H9 (cell line): ENCODE measurements around the gene RAD50. TPM values are rescaled to one million over a fixed set of nuclear protein-coding genes. Genes with fewer than 3 reads are reported as not detected.

Source experiments
- DNase-seq: peaks from one replicate; pipeline ENCODE4 v3.0.0-alpha.2; 2017
- H2AFZ ChIP-seq: one replicate; pipeline ENCODE4 v1.6.1; 2013; ENCODE audit warnings: mild to moderate bottlenecking, low read length, control low read depth, moderate library complexity
- H2AK5ac ChIP-seq: 2 replicates; pipeline ENCODE4 v1.6.1; 2013; ENCODE audit warnings: low read length, control low read depth, mixed read lengths; ENCODE audit not compliant: insufficient read length
- H2BK120ac ChIP-seq: one replicate; pipeline ENCODE4 v1.6.1; 2013; ENCODE audit warnings: low read depth, mild to moderate bottlenecking, low read length, control low read depth, inconsistent platforms; ENCODE audit not compliant: poor library complexity, severe bottlenecking
- H2BK12ac ChIP-seq: 2 replicates; pipeline ENCODE4 v1.6.1; 2013; ENCODE audit warnings: low read length, control low read depth, mixed read lengths, low read depth; ENCODE audit not compliant: insufficient read length
- H2BK15ac ChIP-seq: 2 replicates; pipeline ENCODE4 v1.6.1; 2013; ENCODE audit warnings: low read depth, low read length, control low read depth
- H2BK20ac ChIP-seq: one replicate; pipeline ENCODE4 v1.6.1; 2013; ENCODE audit warnings: low read depth, mild to moderate bottlenecking, low read length, control low read depth, inconsistent platforms; ENCODE audit not compliant: poor library complexity, severe bottlenecking
- H2BK5ac ChIP-seq: 2 replicates; pipeline ENCODE4 v1.6.1; 2013; ENCODE audit warnings: low read length, control low read depth, mixed read lengths; ENCODE audit not compliant: insufficient read length
- H3K14ac ChIP-seq: 2 replicates; pipeline ENCODE4 v1.6.1; 2013; ENCODE audit warnings: low read length, control low read depth; ENCODE audit not compliant: insufficient read depth
- H3K18ac ChIP-seq: 2 replicates; pipeline ENCODE4 v1.6.1; 2013; ENCODE audit warnings: low read depth, mild to moderate bottlenecking, mixed read lengths, low read length, control low read depth; ENCODE audit not compliant: insufficient read length
- H3K23ac ChIP-seq: 2 replicates; pipeline ENCODE4 v1.6.1; 2013; ENCODE audit warnings: low read length, control low read depth, mixed read lengths, low read depth; ENCODE audit not compliant: insufficient read length
- H3K23me2 ChIP-seq: 2 replicates; pipeline ENCODE4 v1.6.1; 2013; ENCODE audit warnings: low read depth, mild to moderate bottlenecking, mixed read lengths, low read length, control low read depth; ENCODE audit not compliant: insufficient read length, poor library complexity, severe bottlenecking
- H3K27ac ChIP-seq: 2 replicates; pipeline ENCODE4 v1.5.1; 2013; ENCODE audit warnings: low read length, control low read depth, mixed read lengths, low read depth; ENCODE audit not compliant: insufficient read length
- H3K27me3 ChIP-seq: 2 replicates; pipeline ENCODE4 v1.6.1; 2013; ENCODE audit warnings: low read length, control low read depth, inconsistent platforms; ENCODE audit not compliant: insufficient read depth
- H3K4ac ChIP-seq: 2 replicates; pipeline ENCODE4 v1.6.1; 2013; ENCODE audit warnings: low read depth, mild to moderate bottlenecking, control low read depth, inconsistent platforms, low read length, moderate library complexity
- H3K4me1 ChIP-seq: 2 replicates; pipeline ENCODE4 v1.6.1; 2013; ENCODE audit warnings: low read length, control low read depth, inconsistent platforms; ENCODE audit not compliant: insufficient read depth
- H3K4me2 ChIP-seq: 2 replicates; pipeline ENCODE4 v1.6.1; 2013; ENCODE audit warnings: low read length, control low read depth, mixed read lengths; ENCODE audit not compliant: insufficient read length, insufficient read depth
- H3K56ac ChIP-seq: 2 replicates; pipeline ENCODE4 v1.6.1; 2013; ENCODE audit warnings: low read depth, mild to moderate bottlenecking, mixed read lengths, low read length, control low read depth; ENCODE audit not compliant: insufficient read length
- H3K79me1 ChIP-seq: 2 replicates; pipeline ENCODE4 v1.6.1; 2013; ENCODE audit warnings: low read depth, mild to moderate bottlenecking, moderate library complexity, low read length, control low read depth, inconsistent platforms; ENCODE audit not compliant: insufficient read depth, poor library complexity, severe bottlenecking
- H3K79me2 ChIP-seq: 2 replicates; pipeline ENCODE4 v1.6.1; 2013; ENCODE audit warnings: low read length, control low read depth, inconsistent platforms; ENCODE audit not compliant: insufficient read depth
- H3K9ac ChIP-seq: 2 replicates; pipeline ENCODE4 v1.6.1; 2013; ENCODE audit warnings: low read length, control low read depth, mixed read lengths; ENCODE audit not compliant: insufficient read length; ENCODE audit errors: extremely low read depth
- H3K9me3 ChIP-seq: one replicate; pipeline ENCODE4 v1.6.1; 2013; ENCODE audit warnings: low read depth, low read length, inconsistent platforms; ENCODE audit not compliant: control insufficient read depth
- H3T11ph ChIP-seq: one replicate; pipeline ENCODE4 v1.6.1; 2013; ENCODE audit warnings: mild to moderate bottlenecking, low read length, control low read depth, inconsistent platforms
- H4K20me1 ChIP-seq: one replicate; pipeline ENCODE4 v1.6.1; 2013; ENCODE audit not compliant: control insufficient read depth, insufficient read length, insufficient read depth
- H4K5ac ChIP-seq: 2 replicates; pipeline ENCODE4 v1.6.1; 2013; ENCODE audit warnings: low read depth, mild to moderate bottlenecking, mixed read lengths, low read length, control low read depth; ENCODE audit not compliant: insufficient read length
- H4K8ac ChIP-seq: replicated peaks from 2 replicates; pipeline ENCODE4 v1.6.1; 2013; ENCODE audit warnings: low read length, control low read depth, mixed read lengths, low read depth; ENCODE audit not compliant: insufficient read length
- H4K91ac ChIP-seq: 2 replicates; pipeline ENCODE4 v1.6.1; 2013; ENCODE audit warnings: low read depth, mild to moderate bottlenecking, moderate library complexity, mixed read lengths, low read length, control low read depth; ENCODE audit not compliant: insufficient read length
- H3K27ac Mint-ChIP-seq, 3 experiments: 2 replicates in 2 of 3; 3 replicates in 1 of 3; pipeline ENCODE4 v1.8.0; 2020 to 2021; ENCODE audit warnings: mixed read lengths in 3 of 3, mild to moderate bottlenecking in 1 of 3, moderate library complexity in 1 of 3
- H3K27me3 Mint-ChIP-seq: 2 replicates; pipeline ENCODE4 v1.8.0; 2021; ENCODE audit warnings: low read depth, mild to moderate bottlenecking, moderate library complexity, mixed read lengths
- H3K36me3 Mint-ChIP-seq, 3 experiments: 2 replicates in 2 of 3; 3 replicates in 1 of 3; pipeline ENCODE4 v1.8.0; 2020 to 2021; ENCODE audit warnings: low read depth in 3 of 3, mixed read lengths in 3 of 3; ENCODE audit not compliant: insufficient read depth in 1 of 3
- H3K4me1 Mint-ChIP-seq, 2 experiments: 2 replicates each; pipeline ENCODE4 v1.8.0; 2020; ENCODE audit warnings: mixed read lengths in 2 of 2
- H3K4me3 Mint-ChIP-seq, 2 experiments: 2 replicates in 1 of 2; 3 replicates in 1 of 2; pipeline ENCODE4 v1.8.0; 2020 to 2021; ENCODE audit warnings: mild to moderate bottlenecking in 2 of 2, mixed read lengths in 2 of 2, moderate library complexity in 1 of 2
- H3K9me3 Mint-ChIP-seq, 2 experiments: 2 replicates in 1 of 2; 3 replicates in 1 of 2; pipeline ENCODE4 v1.8.0; 2020; ENCODE audit warnings: mild to moderate bottlenecking in 2 of 2, mixed read lengths in 2 of 2, moderate library complexity in 1 of 2
- total RNA-seq: library from RNA; stranded (reverse); gene quantifications from 2 replicates; pipeline ENCODE4 v1.2.1, GENCODE V29; 2021
- TF ChIP-seq, protein P1 (sequence below): fragments of 200-600 bp; sonication (generic); conservative IDR thresholded peaks from 3 replicates; pipeline ENCODE4 v1.8.0; 2021; ENCODE audit warnings: antibody characterized with exemption, mild to moderate bottlenecking

RAD50 gene
- total RNA-seq, 1 experiment from 2014 or later = 46.1 TPM

DNA sequence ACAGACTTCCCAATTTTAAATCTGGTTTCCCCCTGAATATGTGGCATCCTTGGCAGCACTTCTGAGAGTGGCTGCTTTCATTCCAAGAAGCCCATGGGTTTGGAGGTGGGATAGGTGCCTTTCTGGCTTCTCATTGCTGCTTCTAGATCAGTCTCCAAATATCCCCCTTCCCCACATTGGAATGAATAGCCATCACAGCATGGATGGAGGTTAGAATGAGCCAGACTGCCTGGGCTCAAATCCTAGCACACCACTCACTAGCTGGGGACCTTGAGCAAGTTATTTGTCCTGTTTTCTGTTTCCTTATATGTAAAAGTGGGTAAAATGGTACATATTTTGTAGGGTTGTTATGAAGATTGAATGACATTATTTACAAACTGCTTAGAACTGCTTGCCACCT lies 87.4 kb downstream of the RAD50 start:
- Mint-ChIP-seq H3K27ac (no peak overlapping the region; a peak in 1 of 7 replicates), H3K4me3 (no peak overlapping the region), H3K4me1 (peaks cover 13 to 16% of the 10 kb centered on the region in 2 experiments), H3K9me3 (peaks cover 6 to 25% of the 10 kb centered on the region in 2 experiments; a peak in 4 of 5 replicates), H3K27me3 (peaks cover 15% of the 10 kb centered on the region), H3K36me3 (peaks cover 2 to 35% (median 32%) of the 10 kb centered on the region in 3 experiments; a peak in 5 of 7 replicates)
- no peak overlapping the region for H2BK15ac ChIP-seq
- TF ChIP-seq, protein P1, sequence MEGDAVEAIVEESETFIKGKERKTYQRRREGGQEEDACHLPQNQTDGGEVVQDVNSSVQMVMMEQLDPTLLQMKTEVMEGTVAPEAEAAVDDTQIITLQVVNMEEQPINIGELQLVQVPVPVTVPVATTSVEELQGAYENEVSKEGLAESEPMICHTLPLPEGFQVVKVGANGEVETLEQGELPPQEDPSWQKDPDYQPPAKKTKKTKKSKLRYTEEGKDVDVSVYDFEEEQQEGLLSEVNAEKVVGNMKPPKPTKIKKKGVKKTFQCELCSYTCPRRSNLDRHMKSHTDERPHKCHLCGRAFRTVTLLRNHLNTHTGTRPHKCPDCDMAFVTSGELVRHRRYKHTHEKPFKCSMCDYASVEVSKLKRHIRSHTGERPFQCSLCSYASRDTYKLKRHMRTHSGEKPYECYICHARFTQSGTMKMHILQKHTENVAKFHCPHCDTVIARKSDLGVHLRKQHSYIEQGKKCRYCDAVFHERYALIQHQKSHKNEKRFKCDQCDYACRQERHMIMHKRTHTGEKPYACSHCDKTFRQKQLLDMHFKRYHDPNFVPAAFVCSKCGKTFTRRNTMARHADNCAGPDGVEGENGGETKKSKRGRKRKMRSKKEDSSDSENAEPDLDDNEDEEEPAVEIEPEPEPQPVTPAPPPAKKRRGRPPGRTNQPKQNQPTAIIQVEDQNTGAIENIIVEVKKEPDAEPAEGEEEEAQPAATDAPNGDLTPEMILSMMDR = no peak
- H4K8ac ChIP-seq = no peak overlapping the region
- peaks cover 4% of the 10 kb centered on the region; the same call in 1 of the 2 replicates for H3K4me1 ChIP-seq
- no peak overlapping the region for H3T11ph ChIP-seq
- H3K18ac ChIP-seq = no peak overlapping the region
- H3K27ac ChIP-seq = no peak overlapping the region
- H3K4ac ChIP-seq = no peak overlapping the region
- no peak overlapping the region for H2BK120ac ChIP-seq
- no peak overlapping the region for H3K56ac ChIP-seq
- no peak overlapping the region for H2BK20ac ChIP-seq
- H2BK12ac ChIP-seq = no peak overlapping the region
- H2AFZ ChIP-seq = no peak overlapping the region
- no peak overlapping the region for H3K4me2 ChIP-seq
- no peak overlapping the region for H2BK5ac ChIP-seq
- peaks cover 9% of the 10 kb centered on the region for H3K9me3 ChIP-seq
- H3K14ac ChIP-seq = no peak overlapping the region
- H4K5ac ChIP-seq = no peak overlapping the region
- no peaks in the 10 kb centered on the region for H3K23me2 ChIP-seq
- no peak overlapping the region for H2AK5ac ChIP-seq
- no peak overlapping the region for H3K23ac ChIP-seq
- no peak overlapping the region for H3K9ac ChIP-seq
- no peaks in the 10 kb centered on the region for H3K79me1 ChIP-seq
- no peak for DNase-seq
- H3K79me2 ChIP-seq = no peaks in the 10 kb centered on the region
- H3K27me3 ChIP-seq = no peaks in the 10 kb centered on the region
- no peak overlapping the region for H4K91ac ChIP-seq
- H4K20me1 ChIP-seq = no peaks in the 10 kb centered on the region
